Mesendoderm (in vitro differentiated cells): Measurements from ENCODE around the gene RBMS3.

Experiments used
- DNase-seq: peaks from one replicate; pipeline ENCODE4 v3.0.0; 2013
- H2AK5ac ChIP-seq: 2 replicates; pipeline ENCODE4 v1.6.1; 2013; ENCODE audit warnings: low read length, inconsistent platforms
- H2BK120ac ChIP-seq: 2 replicates; pipeline ENCODE4 v1.6.1; 2013; ENCODE audit warnings: low read depth, mild to moderate bottlenecking, low read length, moderate library complexity, mixed read lengths
- H2BK15ac ChIP-seq: replicated peaks from 2 replicates; pipeline ENCODE4 v1.6.1; 2013; ENCODE audit warnings: low read depth, mild to moderate bottlenecking, moderate library complexity
- H2BK5ac ChIP-seq: 2 replicates; pipeline ENCODE4 v1.6.1; 2013; ENCODE audit warnings: low read length, inconsistent platforms
- H3K18ac ChIP-seq: 2 replicates; pipeline ENCODE4 v1.6.1; 2013; ENCODE audit warnings: mild to moderate bottlenecking, low read length, mixed read lengths
- H3K23ac ChIP-seq: one replicate; pipeline ENCODE4 v1.6.1; 2013; ENCODE audit warnings: low read length
- H3K27ac ChIP-seq: 2 replicates; pipeline ENCODE4 v1.5.1; 2013; ENCODE audit warnings: low read depth, mild to moderate bottlenecking, inconsistent platforms, low read length, moderate library complexity
- H3K27me3 ChIP-seq: 2 replicates; pipeline ENCODE4 v1.6.1; 2013; ENCODE audit warnings: low read length, control low read depth, mild to moderate bottlenecking, inconsistent platforms; ENCODE audit not compliant: insufficient read depth, poor library complexity
- H3K36me3 ChIP-seq: 2 replicates; pipeline ENCODE4 v1.6.1; 2013; ENCODE audit warnings: low read length, inconsistent platforms; ENCODE audit not compliant: control insufficient read depth, insufficient read depth
- H3K4ac ChIP-seq: one replicate; pipeline ENCODE4 v1.6.1; 2013; ENCODE audit warnings: low read depth, mild to moderate bottlenecking, low read length, moderate library complexity
- H3K4me1 ChIP-seq: 2 replicates; pipeline ENCODE4 v1.6.1; 2013; ENCODE audit warnings: low read depth, low read length, inconsistent platforms; ENCODE audit not compliant: control insufficient read depth
- H3K4me2 ChIP-seq: 2 replicates; pipeline ENCODE4 v1.6.1; 2013; ENCODE audit warnings: low read length
- H3K4me3 ChIP-seq: 2 replicates; pipeline ENCODE4 v1.5.1; 2013; ENCODE audit warnings: mild to moderate bottlenecking, low read length
- H3K56ac ChIP-seq: one replicate; pipeline ENCODE4 v1.6.1; 2013; ENCODE audit warnings: low read length
- H3K79me1 ChIP-seq: 2 replicates; pipeline ENCODE4 v1.6.1; 2013; ENCODE audit warnings: low read length, inconsistent platforms
- H3K79me2 ChIP-seq: 2 replicates; pipeline ENCODE4 v1.6.1; 2013; ENCODE audit warnings: mild to moderate bottlenecking, low read length; ENCODE audit not compliant: control insufficient read depth, insufficient read depth
- H3K9ac ChIP-seq: 2 replicates; pipeline ENCODE4 v1.6.1; 2013; ENCODE audit warnings: low read length, inconsistent platforms
- H4K5ac ChIP-seq: one replicate; pipeline ENCODE4 v1.6.1; 2013; ENCODE audit warnings: low read length
- H4K8ac ChIP-seq: one replicate; pipeline ENCODE4 v1.6.1; 2013; ENCODE audit warnings: low read depth, mild to moderate bottlenecking, control low read depth, low read length, moderate library complexity
- WGBS: extraction: QIAGEN DNeasy Blood & Tissue Kit; methylation state at CpG from one replicate; pipeline ENCODE4 v1.1.7; 2013; ENCODE audit warnings: low lambda C conversion rate, missing lambda C conversion rate; ENCODE audit not compliant: insufficient coverage; ENCODE audit errors: extremely low coverage; 5-methylcytosine and 5-hydroxymethylcytosine counted together

Gene RBMS3

DNA sequence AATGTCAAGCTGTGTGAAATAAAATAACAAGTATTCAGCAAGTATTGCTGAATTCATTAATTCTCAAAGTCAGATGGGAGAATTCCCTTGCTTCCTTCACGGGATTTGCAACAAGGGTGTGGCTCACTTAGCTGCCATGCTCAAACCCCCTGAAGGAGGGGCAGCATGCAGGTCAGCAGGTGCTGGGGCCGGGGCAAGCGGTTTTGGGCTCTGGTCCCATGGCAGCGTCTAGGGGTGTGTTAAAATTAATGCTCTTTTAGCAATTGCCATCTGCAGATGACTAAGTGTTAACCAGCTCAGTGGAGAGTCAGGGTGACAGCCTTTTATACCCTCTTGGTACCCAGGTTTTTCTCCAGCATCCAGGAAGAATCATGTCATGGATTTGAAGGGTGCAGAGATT is 40.0 kb upstream of the RBMS3 start:
- Histone ChIP-seq H3K4me1 (peaks cover 2% of the 10 kb centered on the region), H4K8ac (no peak overlapping the region), H3K4me3 (no peak overlapping the region), H3K79me2 (no peaks in the 10 kb centered on the region), H3K27ac (no peak overlapping the region), H3K56ac (no peak overlapping the region), H3K36me3 (no peaks in the 10 kb centered on the region), H2AK5ac (no peak overlapping the region), H3K4ac (no peak overlapping the region), H2BK5ac (no peak overlapping the region), H3K18ac (no peak overlapping the region), H2BK15ac (no peak overlapping the region), H3K9ac (no peak overlapping the region), H3K23ac (no peak overlapping the region), H4K5ac (no peak overlapping the region), H2BK120ac (no peak overlapping the region), H3K79me1 (no peaks in the 10 kb centered on the region), H3K4me2 (no peak overlapping the region), H3K27me3 (no peaks in the 10 kb centered on the region)
- DNase-seq: no peak
- WGBS: no CpG with 5 or more reads among the region's 4 CpGs

DNA sequence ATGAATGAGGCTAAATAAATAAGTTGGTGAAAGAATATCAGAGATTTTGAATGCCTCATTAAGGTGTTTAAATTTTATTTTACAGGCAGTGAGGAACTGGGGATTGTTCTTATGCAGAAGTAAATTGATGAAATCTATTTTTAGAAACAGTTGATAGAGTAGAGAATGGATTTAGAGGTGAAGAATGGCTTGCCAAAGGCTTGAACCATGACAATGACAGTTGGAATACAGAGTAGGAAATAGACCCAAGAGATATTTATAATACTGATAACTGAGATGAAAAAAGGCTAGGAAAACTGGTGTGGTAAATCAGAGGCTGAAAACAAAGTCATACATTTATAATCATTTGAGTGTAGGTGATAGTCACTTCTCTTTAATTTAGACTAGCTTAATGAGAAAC is 39.0 kb upstream of the RBMS3 start:
- no peak overlapping the region for H4K5ac ChIP-seq
- H3K27me3 ChIP-seq: no peaks in the 10 kb centered on the region
- no peak overlapping the region for H3K27ac ChIP-seq
- H3K4me2 ChIP-seq: no peak overlapping the region
- no peak overlapping the region for H3K4ac ChIP-seq
- H2BK5ac ChIP-seq: no peak overlapping the region
- H2AK5ac ChIP-seq: no peak overlapping the region
- no peak overlapping the region for H3K56ac ChIP-seq
- no peak overlapping the region for H3K4me3 ChIP-seq
- peaks cover 2% of the 10 kb centered on the region for H3K4me1 ChIP-seq
- no peak overlapping the region for H3K23ac ChIP-seq
- H2BK120ac ChIP-seq: no peak overlapping the region
- no peak for DNase-seq
- H3K9ac ChIP-seq: no peak overlapping the region
- no peak overlapping the region for H2BK15ac ChIP-seq
- H3K79me2 ChIP-seq: no peaks in the 10 kb centered on the region
- no peak overlapping the region for H3K18ac ChIP-seq
- no peak overlapping the region for H4K8ac ChIP-seq
- H3K36me3 ChIP-seq: no peaks in the 10 kb centered on the region
- H3K79me1 ChIP-seq: no peaks in the 10 kb centered on the region

DNA sequence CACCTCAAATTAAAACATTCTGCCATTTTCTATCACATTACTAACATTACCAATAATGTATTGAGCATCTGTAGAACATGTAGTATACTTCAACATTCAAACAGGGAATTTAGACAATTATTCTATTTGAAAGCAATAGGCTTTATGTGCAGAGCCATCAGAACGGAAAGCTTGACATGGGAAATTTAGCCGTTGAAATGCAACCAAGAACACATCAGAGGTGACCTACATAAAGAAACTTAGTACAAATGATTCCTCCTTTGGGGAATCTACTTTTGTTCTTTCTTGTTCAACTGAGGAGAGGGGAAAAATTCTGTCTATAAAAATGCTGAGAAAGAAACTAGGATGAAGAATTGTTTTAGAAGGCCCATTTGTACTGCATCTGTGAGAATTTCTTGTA is 38.6 kb upstream of the RBMS3 start:
- Histone ChIP-seq H3K4me1 (peaks cover 2% of the 10 kb centered on the region), H3K27me3 (no peaks in the 10 kb centered on the region), H3K36me3 (no peaks in the 10 kb centered on the region), H2BK120ac (no peak overlapping the region), H4K8ac (no peak overlapping the region), H3K23ac (no peak overlapping the region), H3K79me2 (no peaks in the 10 kb centered on the region), H2BK5ac (no peak overlapping the region), H3K27ac (no peak overlapping the region), H3K56ac (no peak overlapping the region), H3K4me3 (no peak overlapping the region), H3K18ac (no peak overlapping the region), H3K9ac (no peak overlapping the region), H2AK5ac (no peak overlapping the region), H2BK15ac (no peak overlapping the region), H3K4ac (no peak overlapping the region), H3K4me2 (no peak overlapping the region), H4K5ac (no peak overlapping the region), H3K79me1 (no peaks in the 10 kb centered on the region)
- no peak for DNase-seq
- WGBS: no CpG with 5 or more reads among the region's 2 CpGs

DNA sequence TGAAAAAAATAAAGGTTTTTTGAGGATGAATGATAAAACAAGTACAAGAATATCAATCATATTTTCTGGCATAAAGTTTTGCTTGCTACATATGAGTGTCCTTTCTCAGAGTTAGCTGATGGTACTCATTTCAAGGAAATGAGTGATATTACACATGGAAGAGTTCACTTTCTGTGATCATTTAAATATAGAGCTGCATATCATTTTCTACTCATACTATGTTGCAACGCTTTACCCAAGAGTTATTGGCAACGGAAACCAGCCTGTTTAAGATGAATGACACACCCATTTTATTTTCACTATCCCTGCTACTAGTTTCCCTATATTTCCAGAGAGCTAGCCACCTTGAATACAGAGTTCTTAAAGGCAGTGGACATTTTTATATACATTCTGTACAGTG is 35.4 kb upstream of the RBMS3 start:
- no peak overlapping the region for H3K27ac ChIP-seq
- H3K79me2 ChIP-seq: no peaks in the 10 kb centered on the region
- H3K18ac ChIP-seq: no peak overlapping the region
- no peaks in the 10 kb centered on the region for H3K4me1 ChIP-seq
- H4K8ac ChIP-seq: no peak overlapping the region
- H3K23ac ChIP-seq: no peak overlapping the region
- no CpG with 5 or more reads among the region's 2 CpGs for WGBS
- no peak overlapping the region for H3K4me3 ChIP-seq
- no peaks in the 10 kb centered on the region for H3K79me1 ChIP-seq
- H2AK5ac ChIP-seq: no peak overlapping the region
- no peaks in the 10 kb centered on the region for H3K27me3 ChIP-seq
- no peak overlapping the region for H3K4me2 ChIP-seq
- no peak overlapping the region for H3K56ac ChIP-seq
- no peak overlapping the region for H2BK120ac ChIP-seq
- H4K5ac ChIP-seq: no peak overlapping the region
- H2BK5ac ChIP-seq: no peak overlapping the region
- H3K36me3 ChIP-seq: no peaks in the 10 kb centered on the region
- H2BK15ac ChIP-seq: no peak overlapping the region
- H3K9ac ChIP-seq: no peak overlapping the region
- no peak for DNase-seq
- no peak overlapping the region for H3K4ac ChIP-seq

DNA sequence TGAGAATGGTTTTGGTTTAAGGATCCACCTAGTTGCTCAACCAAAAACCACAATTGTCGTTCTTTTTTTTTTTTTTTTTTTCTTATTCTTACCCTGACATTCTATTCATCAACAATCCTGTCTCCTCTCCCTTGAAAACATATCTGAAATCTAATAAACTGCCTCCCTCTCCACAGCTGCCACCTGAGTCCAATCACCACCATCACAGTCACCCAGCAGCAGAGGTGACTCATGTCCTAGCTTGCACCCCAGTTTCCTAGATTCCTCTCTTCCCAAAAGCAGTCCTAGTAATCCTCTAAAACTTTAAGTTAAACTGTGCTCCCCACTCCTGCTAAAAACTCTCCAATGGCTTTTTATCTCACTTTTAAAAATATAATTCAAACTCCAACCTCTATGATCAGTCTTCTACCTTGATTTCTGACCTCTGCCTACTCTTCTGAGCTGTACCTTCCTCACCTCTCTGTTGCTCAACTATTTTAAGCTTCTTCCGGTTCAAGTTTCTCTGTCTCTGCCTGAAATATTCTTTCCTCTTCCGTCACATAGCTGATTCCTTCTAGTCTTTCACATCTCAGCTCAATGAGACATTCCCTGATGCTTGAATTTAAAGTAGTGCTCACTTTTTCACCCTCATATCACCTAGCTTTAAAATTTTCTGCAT is 33.7 kb upstream of the RBMS3 start:
- Histone ChIP-seq H3K4me2 (no peak overlapping the region), H2BK120ac (no peak overlapping the region), H3K18ac (no peak overlapping the region), H2BK5ac (no peak overlapping the region), H3K56ac (no peak overlapping the region), H3K27ac (no peak overlapping the region), H3K79me2 (no peaks in the 10 kb centered on the region), H2AK5ac (no peak overlapping the region), H3K36me3 (no peaks in the 10 kb centered on the region), H4K5ac (no peak overlapping the region), H3K4ac (no peak overlapping the region), H2BK15ac (no peak overlapping the region), H3K79me1 (no peaks in the 10 kb centered on the region), H3K27me3 (no peaks in the 10 kb centered on the region), H4K8ac (no peak overlapping the region), H3K4me3 (no peak overlapping the region), H3K23ac (no peak overlapping the region), H3K9ac (no peak overlapping the region), H3K4me1 (no peaks in the 10 kb centered on the region)
- WGBS: no CpG with 5 or more reads among the region's 3 CpGs
- DNase-seq: no peak

DNA sequence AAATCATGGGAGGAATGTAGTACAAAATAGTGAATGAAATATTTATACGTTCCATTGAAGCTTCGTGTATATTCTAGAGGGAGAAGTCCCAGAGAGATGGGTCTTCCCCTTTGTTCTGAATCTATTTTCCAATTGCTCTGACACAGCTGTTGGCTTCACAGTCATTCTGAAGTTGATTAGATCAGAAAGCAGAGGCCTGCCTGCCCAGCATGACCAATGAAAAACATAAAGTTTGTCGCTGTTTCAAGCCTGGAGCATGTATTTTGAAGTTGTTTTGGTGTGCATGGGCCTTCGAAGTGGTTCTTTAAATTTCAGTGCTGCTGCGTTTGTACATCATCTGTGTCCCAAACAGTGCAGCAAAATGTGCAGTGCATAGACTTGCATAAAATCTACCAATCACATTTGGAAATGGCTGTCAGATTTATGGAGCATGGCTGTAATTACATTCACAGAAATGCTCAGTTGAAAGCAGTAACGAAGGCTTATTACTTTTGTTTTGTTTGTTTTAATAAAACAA is 31.0 kb upstream of the RBMS3 start:
- Histone ChIP-seq H3K23ac (no peak overlapping the region), H2BK120ac (no peak overlapping the region), H3K4me1 (no peaks in the 10 kb centered on the region), H2AK5ac (no peak overlapping the region), H3K9ac (no peak overlapping the region), H3K36me3 (no peaks in the 10 kb centered on the region), H3K27me3 (no peaks in the 10 kb centered on the region), H4K5ac (no peak overlapping the region), H3K4ac (no peak overlapping the region), H3K4me3 (no peak overlapping the region), H3K79me1 (no peaks in the 10 kb centered on the region), H4K8ac (no peak overlapping the region), H3K18ac (no peak overlapping the region), H2BK5ac (no peak overlapping the region), H2BK15ac (no peak overlapping the region), H3K4me2 (no peak overlapping the region), H3K79me2 (no peaks in the 10 kb centered on the region), H3K56ac (no peak overlapping the region), H3K27ac (no peak overlapping the region)
- no peak for DNase-seq
- WGBS: no CpG with 5 or more reads among the region's 6 CpGs
